ENCODE data around the gene TTC34.

TTC34 gene

DNA sequence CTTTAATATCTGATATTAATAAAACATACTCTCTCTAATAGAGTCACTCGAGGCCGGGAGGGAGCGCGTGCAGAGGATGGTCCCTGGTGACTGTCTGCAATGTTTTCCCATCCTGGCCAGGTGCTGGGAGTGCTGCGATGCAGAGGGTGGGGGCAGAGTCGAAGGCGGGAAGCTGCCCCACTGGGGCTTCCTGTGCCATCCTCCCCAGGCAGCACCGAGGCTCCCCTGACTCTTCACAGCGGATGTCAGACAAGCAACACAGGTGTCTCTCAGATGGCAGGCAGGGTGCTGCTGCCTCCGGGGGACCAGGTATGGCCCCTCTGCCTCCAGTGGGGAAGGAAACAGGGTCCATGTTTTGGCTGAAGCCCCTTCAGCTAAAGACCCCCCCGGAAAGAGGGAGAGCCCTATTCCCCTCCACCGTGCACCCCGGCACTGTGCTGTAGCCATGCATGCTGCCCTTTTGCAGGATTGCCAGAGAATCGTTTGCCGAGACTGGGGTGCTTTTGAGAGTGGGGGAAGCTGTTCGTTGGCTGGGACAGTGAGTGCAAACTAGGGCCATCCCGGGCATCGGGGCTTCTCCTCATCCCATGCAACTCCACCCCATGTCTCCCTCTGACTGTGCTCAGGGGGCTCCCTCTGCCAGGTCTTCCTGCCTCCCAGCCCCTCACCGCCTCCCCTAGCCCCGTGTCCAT, 32.1 kb upstream of the TTC34 start:
- no peaks in the 10 kb centered on the region for H3K36me3 Mint-ChIP-seq
- H3K4me3 Mint-ChIP-seq, result no peak overlapping the region
- H3K9me3 Mint-ChIP-seq, result no peaks in the 10 kb centered on the region
- CTCF ChIA-PET, result interaction anchor here (1.2 kb wide), 1 partner anchor 12 kb away, joined by 4 read pairs; no protein-coding TSS in a partner anchor
- no peak overlapping the region for H3K27ac Mint-ChIP-seq
- no peaks in the 10 kb centered on the region for H3K27me3 Mint-ChIP-seq
- H3K4me1 Mint-ChIP-seq, result no peaks in the 10 kb centered on the region
- no peak for DNase-seq

DNA sequence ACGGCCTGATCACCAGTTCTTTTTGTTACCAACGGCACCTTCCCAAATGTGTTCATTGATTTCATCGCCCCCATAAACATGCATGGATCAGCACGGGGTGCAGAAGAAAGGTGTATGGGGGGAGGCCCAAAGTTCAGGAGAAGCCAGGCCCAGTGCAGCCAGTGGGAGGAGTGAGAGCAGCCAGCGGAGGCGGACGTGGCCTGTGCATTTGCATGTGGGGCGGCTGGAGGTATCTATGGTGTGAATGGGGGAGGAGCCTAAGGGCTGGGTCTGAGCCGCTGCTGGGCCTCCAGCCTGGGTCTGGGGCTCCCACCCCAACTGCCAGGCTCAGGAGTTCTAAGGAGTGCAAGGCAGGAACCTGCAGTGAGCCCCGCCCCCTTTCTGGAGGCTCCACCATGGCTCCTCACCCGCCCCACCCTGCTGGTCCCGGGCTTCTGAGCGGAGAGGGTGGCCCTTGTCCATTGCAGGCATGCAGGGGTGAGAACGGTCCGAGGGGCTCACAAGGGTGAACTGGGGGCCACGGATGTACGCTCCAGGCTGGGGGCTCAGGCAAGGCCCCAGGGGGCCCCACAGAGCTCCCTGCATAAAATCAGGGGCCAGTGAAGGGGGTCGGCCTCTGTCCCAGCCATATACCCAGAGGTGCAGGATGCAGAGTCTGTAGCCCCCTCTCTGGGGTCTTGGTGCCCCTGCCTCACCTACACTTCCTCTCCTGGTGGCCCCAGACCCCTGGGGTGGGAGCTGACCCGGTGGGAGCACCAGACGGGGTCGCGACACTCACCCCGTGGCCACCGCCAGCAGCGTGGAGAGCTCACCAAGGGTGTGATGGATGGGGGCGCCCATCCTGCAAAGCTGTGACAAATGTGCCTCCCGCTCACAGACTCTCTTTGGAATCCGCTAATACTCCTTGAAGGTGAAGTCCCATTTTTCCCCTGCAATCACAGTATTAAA, 31.3 kb upstream of the TTC34 start:
- peaks cover under 1% of the 10 kb centered on the region for H3K27me3 Mint-ChIP-seq
- no peaks in the 10 kb centered on the region for H3K4me1 Mint-ChIP-seq
- no peak overlapping the region for H3K27ac Mint-ChIP-seq
- H3K9me3 Mint-ChIP-seq, result peaks cover 2% of the 10 kb centered on the region
- no peak for DNase-seq
- no peak overlapping the region for H3K4me3 Mint-ChIP-seq
- H3K36me3 Mint-ChIP-seq, result no peaks in the 10 kb centered on the region
- CTCF ChIA-PET, result interaction anchor here (1.2 kb wide), 1 partner anchor 11 kb away, joined by 4 read pairs; no protein-coding TSS in a partner anchor

DNA sequence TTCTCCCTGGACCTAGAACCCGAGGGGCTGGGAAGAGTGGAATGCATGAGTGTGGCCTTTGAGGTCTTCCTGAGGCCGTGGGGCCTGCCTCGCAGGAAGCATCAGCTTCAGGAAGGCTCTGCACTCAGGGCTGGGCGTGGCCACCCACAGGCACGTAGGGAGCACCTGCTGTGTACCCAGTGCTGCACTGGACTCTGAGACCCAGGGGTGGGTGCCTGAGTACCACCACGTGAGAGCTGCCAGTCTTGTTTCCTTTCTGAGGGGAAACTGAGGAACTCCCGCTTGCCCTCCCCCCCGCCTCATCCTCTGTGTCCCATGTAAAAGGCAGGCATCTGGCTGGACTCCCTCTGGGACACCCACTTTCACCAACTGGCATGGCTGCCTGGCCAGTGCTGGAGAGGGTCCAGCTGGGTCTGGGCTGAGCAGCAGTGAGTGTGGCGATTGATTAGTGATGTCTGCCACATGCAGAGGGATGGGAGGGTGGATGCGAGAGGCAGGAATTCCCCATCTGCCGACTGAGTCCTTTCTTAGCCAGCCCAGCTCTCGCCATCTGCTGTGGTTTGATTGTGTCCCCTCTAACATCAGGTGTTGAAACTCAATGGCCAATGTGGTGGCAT, 30.2 kb upstream of the TTC34 start:
- H3K4me3 Mint-ChIP-seq, result no peak overlapping the region
- CTCF ChIA-PET, result no interaction called here
- peaks cover 7% of the 10 kb centered on the region for H3K9me3 Mint-ChIP-seq
- no peak overlapping the region for H3K27ac Mint-ChIP-seq
- no peaks in the 10 kb centered on the region for H3K36me3 Mint-ChIP-seq
- H3K4me1 Mint-ChIP-seq, result no peaks in the 10 kb centered on the region
- no peak for DNase-seq
- peaks cover 4% of the 10 kb centered on the region for H3K27me3 Mint-ChIP-seq

DNA sequence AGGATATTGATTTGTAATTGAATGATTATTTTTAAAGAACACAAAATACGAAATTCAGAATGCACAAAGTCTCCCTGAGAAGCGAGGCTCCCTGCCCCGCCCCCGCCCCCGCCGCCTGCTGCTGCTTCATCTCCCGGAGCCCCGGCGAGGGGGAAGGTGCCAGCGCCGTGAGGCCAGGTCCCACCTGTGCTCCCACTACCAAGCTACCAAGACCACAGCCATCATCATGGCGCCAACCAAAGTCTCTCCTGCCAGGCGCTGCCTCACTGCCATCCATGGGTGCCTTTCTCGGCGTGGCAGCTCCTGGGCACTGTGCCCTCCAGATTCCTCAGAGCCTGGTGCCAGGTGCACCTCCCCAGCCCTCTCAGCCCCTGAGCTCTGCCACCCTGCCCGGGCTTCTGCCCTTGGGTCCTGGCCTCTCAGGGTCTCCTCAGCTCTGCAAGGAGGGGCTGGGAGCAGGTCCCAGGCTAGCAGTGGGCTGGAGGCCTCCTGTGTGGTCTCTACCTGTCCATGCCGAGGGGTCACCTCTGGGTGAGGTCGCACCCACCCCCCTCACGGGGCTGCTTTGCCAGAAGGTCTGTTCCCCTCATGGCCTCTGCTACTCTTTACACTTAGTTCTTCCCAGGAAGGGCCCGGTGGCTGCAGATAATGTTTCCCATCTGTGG, 29.4 kb upstream of the TTC34 start:
- Mint-ChIP-seq H3K36me3 (no peaks in the 10 kb centered on the region), H3K27ac (no peak overlapping the region), H3K4me3 (no peak overlapping the region), H3K4me1 (no peaks in the 10 kb centered on the region), H3K27me3 (peaks cover 4% of the 10 kb centered on the region), H3K9me3 (peaks cover 7% of the 10 kb centered on the region)
- CTCF ChIA-PET, result no interaction called here
- DNase-seq, result no peak

DNA sequence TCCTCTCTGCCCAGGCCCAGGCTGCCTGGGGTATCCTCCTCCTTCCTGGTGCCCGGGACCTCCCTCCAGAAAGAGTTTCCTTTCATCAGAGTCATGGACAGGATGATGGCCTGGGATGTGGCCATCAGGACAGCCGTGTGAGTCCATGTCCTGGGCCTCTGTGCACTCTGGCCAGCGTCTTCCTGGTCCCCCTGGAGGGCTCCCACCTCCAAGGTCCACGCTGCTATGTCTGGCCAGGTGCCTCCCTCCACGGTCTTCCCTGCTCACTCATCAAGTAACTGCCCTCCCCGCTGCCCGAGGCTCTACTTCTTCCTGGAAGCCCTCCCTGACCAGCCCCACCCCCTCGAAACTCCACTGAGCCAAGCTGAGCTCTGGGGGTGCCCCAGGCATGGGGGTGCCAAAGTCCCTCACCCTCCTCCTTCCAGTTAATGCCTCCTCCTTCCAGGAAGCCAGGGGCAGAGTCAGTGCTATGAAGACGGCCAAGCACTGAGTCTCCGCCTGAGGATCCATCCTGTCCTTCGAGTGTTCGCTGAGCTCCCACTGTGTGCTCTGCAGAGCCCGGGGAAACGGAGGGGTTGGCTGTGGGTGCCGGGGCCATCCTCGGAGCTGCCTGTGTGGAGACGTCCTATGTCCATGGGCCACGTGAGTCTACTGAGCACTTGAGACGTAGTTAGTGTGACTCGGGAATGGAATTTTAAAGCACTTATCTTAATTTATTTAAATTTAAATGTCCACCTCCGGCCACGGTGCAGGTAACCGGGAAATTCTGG, 28.5 kb upstream of the TTC34 start:
- CTCF ChIA-PET, result no interaction called here
- Mint-ChIP-seq H3K27ac (no peak overlapping the region), H3K36me3 (no peaks in the 10 kb centered on the region), H3K27me3 (peaks cover 4% of the 10 kb centered on the region), H3K4me1 (no peaks in the 10 kb centered on the region), H3K4me3 (no peak overlapping the region), H3K9me3 (peaks cover 7% of the 10 kb centered on the region)
- DNase-seq, result no peak

DNA sequence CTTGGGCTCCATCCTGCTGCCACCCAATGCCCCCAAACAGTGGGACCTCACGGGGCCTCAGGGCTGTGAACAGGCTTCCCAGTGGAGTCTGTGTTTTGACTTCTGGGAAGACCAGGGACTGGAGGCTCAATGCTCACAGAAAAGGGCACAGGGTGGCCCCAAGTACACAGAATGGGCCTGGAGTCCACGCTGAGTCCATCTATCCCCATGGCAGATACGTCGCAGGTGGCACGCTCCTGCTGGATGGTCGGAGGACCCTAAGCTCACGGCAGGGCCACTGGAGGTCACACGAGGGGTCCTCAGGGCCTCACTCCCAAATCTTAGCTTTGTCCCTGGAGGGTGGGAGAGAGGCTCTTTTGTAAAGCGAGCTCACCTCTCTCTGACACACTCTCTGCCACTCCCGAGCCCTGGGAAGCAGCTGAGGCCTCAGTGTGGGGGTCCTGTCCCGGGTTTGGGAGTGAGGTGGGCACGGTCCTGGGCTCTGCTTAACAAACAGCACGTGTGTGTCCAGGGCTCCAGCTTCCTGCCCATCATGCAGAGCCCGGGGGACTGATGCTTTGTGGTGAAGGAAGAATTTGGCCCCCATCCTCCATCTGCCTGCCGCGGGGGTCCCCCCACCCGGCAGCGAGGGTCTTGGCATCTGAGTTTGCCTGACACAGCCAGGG, 27.2 kb upstream of the TTC34 start:
- no peak overlapping the region for H3K4me3 Mint-ChIP-seq
- no peak for DNase-seq
- H3K27ac Mint-ChIP-seq, result no peak overlapping the region
- H3K27me3 Mint-ChIP-seq, result peaks cover 14% of the 10 kb centered on the region
- H3K4me1 Mint-ChIP-seq, result no peaks in the 10 kb centered on the region
- H3K9me3 Mint-ChIP-seq, result peaks cover 7% of the 10 kb centered on the region
- H3K36me3 Mint-ChIP-seq, result no peaks in the 10 kb centered on the region
- CTCF ChIA-PET, result no interaction called here

DNA sequence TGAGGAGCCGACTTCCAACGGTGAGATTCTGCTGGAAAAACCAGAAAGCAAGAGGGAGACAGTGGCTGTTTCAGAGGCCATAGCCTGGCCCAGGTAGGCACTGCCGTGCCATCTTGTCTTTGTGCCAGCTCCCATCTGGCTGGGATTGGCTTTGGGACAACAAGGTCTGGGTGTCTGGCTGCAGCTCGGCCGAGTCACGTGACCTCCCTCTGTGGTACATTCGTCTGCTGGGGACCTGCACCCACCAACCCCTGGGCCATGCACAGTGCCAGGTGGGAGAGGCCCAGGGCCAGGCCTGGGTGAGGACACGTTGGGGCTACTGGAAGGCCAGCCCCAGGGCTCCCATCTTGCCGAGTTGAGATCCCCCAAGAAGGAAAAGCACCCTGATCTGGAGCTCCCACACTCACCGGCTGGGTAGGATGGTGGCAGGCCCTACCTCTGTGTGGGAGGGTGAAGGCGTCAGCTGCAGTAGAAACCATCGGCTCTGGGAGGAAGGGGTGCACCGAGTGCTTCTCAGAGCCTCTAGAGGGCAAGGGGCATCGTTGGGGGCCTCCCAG, 25.3 kb upstream of the TTC34 start:
- H3K9me3 Mint-ChIP-seq, result peaks cover 7% of the 10 kb centered on the region
- H3K36me3 Mint-ChIP-seq, result no peaks in the 10 kb centered on the region
- no peak overlapping the region for H3K4me3 Mint-ChIP-seq
- peaks cover 20% of the 10 kb centered on the region for H3K27me3 Mint-ChIP-seq
- no peak overlapping the region for H3K27ac Mint-ChIP-seq
- no peaks in the 10 kb centered on the region for H3K4me1 Mint-ChIP-seq
- no peak for DNase-seq
- CTCF ChIA-PET, result no interaction called here

DNA sequence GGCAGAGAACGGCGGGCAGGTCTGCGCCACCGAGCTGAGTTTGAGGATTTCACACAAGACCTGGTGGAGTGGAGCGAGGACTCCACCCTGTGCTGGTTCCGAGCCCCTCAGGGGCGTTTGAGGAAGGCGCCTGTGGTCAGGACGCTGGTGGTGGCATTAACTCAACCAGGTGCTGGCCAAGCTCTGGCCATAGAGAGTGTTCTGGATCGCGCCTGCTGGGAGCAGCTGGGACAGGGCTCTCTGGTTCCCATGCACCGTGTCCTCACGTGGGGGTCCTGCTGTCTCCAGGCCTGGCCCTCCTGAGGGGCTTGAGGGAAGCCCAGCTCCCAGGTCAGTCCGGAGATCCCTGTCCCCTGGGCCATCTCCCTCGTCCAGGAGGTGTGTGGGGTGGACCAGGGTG, 24.8 kb upstream of the TTC34 start:
- CTCF ChIA-PET, result no interaction called here
- Mint-ChIP-seq H3K4me3 (no peak overlapping the region), H3K36me3 (no peaks in the 10 kb centered on the region), H3K4me1 (no peaks in the 10 kb centered on the region), H3K9me3 (peaks cover 7% of the 10 kb centered on the region), H3K27ac (no peak overlapping the region), H3K27me3 (peaks cover 20% of the 10 kb centered on the region)
- no peak for DNase-seq

DNA sequence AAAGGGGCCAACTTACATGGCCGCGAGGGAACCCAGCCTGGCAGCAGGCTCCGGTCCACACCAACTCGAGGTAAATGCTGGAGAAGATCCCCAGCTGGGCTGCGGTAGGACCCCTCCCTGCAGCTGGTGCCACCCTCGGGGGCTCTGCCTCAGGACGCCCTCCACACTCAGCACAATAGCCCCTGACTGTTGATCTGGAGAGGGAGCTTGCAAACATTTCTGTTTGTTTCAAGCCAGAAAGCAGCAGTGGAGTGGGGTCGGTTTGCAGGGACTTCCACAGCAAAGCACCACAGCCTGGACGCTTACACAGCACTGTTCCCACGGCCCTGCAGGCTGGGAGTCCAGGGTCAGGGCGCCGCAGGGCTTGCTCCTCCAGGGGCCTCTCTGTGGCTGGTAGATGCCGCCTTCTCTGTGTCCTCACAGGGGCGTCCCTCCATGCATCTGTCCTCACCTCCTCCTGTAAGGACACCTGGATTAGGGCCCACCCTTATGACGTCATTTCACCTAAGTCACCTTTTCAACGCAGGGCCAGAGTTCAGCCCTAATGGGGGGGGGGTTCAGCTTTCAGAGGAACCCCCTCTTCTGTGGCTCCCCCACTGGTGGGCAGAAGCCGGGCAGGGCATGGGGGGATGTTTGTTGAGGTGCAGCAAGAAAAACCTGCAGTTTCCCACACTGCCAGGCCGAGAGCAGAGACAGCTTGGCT, 24.1 kb upstream of the TTC34 start:
- Mint-ChIP-seq H3K27ac (no peak overlapping the region), H3K4me1 (no peaks in the 10 kb centered on the region), H3K4me3 (no peak overlapping the region), H3K36me3 (no peaks in the 10 kb centered on the region), H3K27me3 (peaks cover 20% of the 10 kb centered on the region), H3K9me3 (peaks cover 7% of the 10 kb centered on the region)
- CTCF ChIA-PET, result no interaction called here
- no peak for DNase-seq

DNA sequence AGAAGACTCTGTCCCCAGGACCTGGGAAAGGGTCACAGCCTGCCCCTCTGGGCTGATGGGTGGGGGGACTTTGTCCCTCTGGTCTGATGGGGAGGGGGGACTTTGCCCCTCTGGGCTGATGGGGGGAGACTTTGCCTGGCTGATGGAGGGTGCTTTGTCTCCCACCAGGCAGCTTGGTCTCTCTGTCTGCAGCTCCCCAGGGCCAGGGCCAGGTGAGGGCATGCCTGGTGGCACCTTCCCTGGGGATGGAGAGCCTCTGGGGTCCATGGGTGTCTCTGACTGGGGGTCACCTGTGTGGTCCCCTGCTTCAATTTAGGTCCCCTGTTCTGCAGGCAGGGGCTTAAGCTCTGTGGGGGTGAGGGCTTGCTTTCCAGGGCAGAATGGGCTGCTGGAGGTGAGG, 23.5 kb upstream of the TTC34 start:
- CTCF ChIA-PET, result interaction anchor here (1.4 kb wide), 1 partner anchor 599 kb away, joined by 4 read pairs; no protein-coding TSS in a partner anchor
- no peak for DNase-seq
- peaks cover 7% of the 10 kb centered on the region for H3K9me3 Mint-ChIP-seq
- no peak overlapping the region for H3K4me3 Mint-ChIP-seq
- H3K36me3 Mint-ChIP-seq, result no peaks in the 10 kb centered on the region
- no peaks in the 10 kb centered on the region for H3K4me1 Mint-ChIP-seq
- no peak overlapping the region for H3K27ac Mint-ChIP-seq
- peaks cover 20% of the 10 kb centered on the region for H3K27me3 Mint-ChIP-seq

DNA sequence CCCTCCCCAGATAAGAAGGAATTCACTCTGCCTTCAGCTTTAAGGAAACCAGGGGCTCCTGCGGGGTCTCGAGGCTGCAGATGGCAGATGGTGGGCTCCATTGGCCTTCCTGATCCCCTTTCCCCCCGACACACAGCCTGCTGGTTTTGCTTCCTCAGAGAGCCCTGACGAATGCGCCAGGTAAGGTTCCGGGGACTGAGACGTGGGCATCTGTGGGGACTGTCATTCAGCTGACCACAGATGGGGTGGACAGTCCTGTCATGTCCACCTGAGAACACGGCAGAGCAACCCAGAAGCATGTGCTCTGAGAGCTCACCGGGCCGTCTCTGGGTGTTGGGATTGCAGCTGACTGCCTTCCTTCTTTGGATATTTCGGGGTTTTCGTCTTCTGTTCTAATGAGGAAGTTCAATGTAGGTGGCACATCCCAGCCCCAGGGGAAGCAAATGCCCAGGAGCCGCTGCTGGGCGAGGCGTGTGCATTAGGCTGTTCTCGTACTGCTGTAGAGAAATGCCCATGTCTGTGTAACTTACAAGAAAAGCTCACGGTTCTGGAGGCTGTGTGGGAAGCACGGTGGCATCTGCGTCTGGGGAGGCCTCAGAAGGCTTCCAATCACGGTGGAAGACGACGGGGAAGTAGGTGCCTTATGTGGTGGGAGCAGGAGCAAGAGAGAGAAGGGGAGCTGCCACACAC, 22.6 kb upstream of the TTC34 start:
- Mint-ChIP-seq H3K4me1 (no peaks in the 10 kb centered on the region), H3K36me3 (no peaks in the 10 kb centered on the region), H3K4me3 (no peak overlapping the region), H3K27me3 (peaks cover 20% of the 10 kb centered on the region), H3K27ac (no peak overlapping the region), H3K9me3 (peaks cover 7% of the 10 kb centered on the region)
- CTCF ChIA-PET, result interaction anchor here (1.4 kb wide), 1 partner anchor 600 kb away, joined by 4 read pairs; no protein-coding TSS in a partner anchor
- no peak for DNase-seq

DNA sequence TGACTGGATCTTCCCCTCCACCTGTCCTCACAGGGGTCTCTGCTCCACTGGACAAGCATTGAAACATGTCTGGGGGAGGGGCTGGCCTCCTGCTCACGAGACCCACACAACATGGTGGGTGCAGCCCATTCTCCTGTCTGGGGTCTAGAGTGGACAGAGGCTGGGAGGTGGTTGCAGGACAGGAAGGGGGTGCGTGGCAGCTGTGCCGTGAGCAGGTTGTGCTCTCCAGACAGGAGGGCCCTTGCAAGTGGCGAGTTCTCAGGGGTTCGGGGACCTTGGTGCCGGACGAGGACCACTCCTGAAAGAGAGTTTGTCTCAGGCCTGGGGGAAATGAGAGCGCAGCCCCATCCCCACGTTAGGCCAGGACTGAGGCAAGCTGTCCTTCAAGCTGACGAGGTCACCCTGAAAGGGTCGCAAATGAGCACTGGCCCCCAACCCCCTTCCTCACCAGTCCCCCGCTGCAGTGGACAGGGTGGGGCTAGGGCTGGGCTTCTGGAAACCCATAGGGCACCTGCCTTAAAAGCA, 21.2 kb upstream of the TTC34 start:
- no peak for DNase-seq
- Mint-ChIP-seq H3K4me1 (no peaks in the 10 kb centered on the region), H3K36me3 (no peaks in the 10 kb centered on the region), H3K9me3 (peaks cover 4% of the 10 kb centered on the region), H3K4me3 (no peak overlapping the region), H3K27me3 (peaks cover 19% of the 10 kb centered on the region), H3K27ac (no peak overlapping the region)
- CTCF ChIA-PET, result interaction anchor here (0.7 to 2.4 kb wide), 4 partner anchors 10 to 602 kb away, joined by 3 to 14 read pairs (median 4); no protein-coding TSS in a partner anchor

Data from activated naive CD4-positive, alpha-beta T cell treated with anti-CD3 and anti-CD28 coated beads, Interleukin-2, amount 10 ng/mL, durations not matched to agents 7 days and 5 days (primary cell).